ENCODE results near the gene AKIRIN2.
A peak's percentile ranks its signal among the peaks of the same experiment; 100 is the strongest.
"Not testable (repeated sequence)": the region's sequence is repeated elsewhere in the genome, so short reads cannot be mapped to it uniquely, and the experiment has no call there.

The AKIRIN2 gene

DNA sequence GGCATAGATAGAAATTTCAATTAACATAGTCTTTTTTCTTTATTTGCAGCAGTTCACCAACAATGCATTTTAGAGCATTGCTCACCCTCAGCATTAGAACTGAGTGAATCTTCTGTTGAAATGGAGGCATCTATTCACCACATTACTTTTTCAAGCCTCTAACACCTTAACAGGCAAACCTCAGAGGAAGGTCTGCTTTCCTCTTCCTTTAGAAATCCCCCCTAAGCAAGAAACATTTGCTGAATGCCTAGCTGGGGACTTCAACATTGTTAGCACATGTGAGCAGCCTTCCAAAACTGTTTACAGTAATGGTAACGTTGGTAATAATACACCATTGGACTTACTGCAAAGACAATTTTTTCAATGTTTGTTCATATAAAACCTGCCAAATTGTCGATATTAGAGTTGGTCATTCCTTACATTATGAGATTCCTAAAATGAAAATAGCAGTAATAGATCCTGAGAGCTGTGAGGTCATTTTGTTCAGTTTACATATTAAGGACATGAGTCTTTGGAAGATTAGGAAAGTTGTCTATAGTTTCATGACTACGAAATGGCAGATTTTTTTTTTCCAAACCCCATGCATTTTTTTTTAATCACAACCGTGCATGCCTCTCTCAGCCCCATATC, 20.6 kb upstream of the AKIRIN2 start:
- H3K4me3 ChIP-seq (ENCODE audit: low read length), result no peak overlapping the region
- DNase-seq (ENCODE audit: low read depth, low spot score), result no peak

DNA sequence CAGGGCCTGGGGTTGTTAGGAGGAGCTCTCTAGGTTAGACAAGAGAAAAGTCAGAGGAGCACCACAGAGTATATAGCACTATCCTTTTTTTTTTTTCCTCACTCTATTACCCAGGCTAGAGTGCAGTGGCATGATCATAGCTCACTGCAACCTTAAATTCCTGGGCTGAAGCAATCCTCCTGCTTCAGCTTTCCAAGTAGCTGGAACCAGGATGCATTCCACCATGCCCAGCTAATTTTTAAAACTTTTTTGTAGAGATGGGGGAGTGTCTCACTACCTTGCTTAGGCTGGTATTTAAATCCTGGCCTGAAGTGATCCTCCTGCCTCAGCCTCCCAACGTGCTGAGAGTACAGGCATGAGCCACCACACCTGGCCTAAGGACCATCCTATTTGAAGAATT, 19.3 kb upstream of the AKIRIN2 start:
- no peak for DNase-seq (ENCODE audit: low read depth, low spot score)
- H3K4me3 ChIP-seq (ENCODE audit: low read length), result no peak overlapping the region

DNA sequence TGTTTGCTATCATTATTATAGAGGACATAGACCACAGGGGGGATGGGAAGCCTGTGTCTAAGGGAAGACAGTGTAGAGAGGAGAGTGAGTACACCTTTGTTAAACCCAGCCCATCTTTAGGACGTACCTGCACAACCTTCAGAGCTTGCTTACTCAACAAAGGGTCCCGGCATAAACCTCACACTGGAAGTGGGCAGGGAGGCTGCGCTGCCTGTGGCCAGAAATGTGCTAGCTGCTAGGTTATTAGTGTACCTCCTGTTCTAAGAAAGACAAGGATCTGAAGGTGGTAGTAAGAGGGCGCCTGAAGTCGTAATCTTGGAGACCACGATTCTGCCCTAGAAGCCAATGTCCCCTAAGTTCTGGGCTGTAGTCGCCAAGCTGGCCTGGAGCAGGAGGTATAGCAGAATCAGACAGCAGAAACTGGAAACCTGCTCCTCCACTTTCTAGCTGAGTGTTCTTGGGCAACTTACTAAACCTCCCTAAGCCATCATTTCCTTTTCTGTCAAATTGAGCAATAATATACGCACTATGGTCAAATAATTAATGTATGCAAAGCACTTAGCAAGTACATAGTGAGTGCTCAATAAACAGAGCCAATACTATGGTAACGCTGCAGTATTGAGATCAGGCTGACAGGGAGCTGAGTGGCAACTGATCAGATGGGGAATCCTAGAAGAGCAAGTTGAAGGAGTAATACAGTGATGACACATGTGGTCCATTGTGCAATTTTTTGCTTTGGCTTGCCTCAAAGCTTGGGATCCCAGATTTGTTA, 16.8 kb upstream of the AKIRIN2 start:
- no peak for DNase-seq (ENCODE audit: low read depth, low spot score)

DNA sequence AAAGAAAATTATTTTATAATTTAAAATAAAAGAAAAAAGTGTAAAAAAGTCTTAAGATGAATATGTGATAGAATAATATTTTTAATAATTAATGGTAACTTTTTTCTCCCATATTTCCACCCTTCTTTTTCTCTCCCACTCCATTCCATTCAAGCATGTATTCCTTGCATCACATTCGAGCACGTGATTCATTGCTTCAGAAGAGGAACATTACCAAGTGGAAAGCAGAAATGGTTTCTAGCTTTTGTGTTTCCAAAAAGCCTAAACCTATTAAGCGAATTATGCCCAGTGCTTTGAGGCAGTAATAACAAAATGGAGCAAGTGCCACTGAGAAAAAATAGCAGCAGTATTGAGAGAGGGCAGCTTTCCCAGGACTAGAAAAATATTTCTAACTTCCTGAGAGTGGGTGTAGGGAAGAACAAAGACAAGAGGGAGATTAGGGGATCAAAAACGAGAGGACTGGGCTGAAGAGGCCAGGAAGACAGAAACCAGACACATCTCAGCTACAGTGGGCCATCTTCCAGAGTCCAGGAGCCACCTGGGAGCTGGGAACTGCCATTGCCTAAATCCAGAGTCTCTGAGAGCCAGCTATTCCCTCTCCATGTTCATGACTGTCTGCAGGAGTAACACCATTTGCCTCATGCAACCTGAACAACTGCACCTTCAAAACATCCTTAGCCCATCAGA, 15.0 kb upstream of the AKIRIN2 start:
- no peak overlapping the region for H3K4me3 ChIP-seq (ENCODE audit: low read length)
- no peak for DNase-seq (ENCODE audit: low read depth, low spot score)

More for the DNA sequence above, 16.8 kb upstream of the AKIRIN2 start:
- no peak overlapping the region for H3K4me3 ChIP-seq (ENCODE audit: low read length)

DNA sequence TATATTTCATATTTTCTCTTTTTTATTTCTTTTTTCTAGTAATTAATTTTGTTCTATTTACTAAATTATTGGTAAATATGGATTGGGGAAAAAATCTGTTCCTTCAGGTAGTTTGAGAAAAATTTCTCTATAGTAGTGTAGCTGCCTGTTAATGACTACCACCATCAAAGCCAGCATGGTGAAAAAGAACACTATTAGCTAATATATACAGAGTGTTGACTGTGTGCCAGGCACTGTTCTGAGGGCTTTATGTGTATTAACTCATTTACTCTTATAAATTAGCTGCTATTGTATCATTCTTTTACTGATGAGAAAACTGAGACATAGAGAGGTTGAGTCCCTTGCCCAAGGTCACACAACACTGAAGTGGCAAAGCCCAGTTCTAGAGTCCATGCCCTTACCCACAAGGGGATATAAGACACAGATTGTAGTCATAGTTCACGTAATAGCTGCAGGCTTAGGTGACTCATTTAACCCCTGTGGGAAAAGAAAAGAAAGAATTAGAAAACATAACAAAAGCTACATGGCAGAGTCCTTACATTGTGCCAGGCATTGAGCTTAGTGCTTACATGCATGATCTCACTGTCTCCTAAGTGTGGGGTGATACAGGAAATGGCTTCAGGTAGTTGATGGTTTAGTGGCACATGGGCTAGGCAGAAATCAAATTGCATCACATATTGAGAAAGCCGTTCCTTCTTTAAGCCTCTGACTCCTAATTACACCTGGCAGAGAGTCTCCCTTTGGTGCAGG, 12.2 kb upstream of the AKIRIN2 start:
- DNase-seq (ENCODE audit: low read depth, low spot score), result no peak

DNA sequence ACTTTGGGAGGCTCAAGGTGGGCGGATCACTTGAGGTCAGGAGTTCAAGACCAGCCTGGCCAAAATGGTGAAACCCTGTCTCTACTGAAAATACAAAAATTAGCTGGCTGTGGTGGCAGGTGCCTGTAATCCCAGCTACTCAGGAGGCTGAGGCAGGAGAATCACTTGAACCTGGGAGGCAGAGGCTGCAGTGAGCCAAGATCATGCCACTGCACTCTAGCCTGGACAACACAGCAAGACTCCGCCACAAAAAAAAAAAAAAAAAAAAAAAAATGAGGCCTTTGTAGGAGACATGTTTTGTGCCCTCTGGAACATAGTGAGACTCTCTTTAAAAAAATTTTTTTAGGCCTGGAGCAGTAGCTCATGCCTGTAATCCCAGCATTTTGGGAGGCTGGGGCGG, 10.7 kb upstream of the AKIRIN2 start:
- not testable (repeated sequence) for H3K4me3 ChIP-seq (ENCODE audit: low read length); DNase-seq (ENCODE audit: low read depth, low spot score)

More for the DNA sequence above, 12.2 kb upstream of the AKIRIN2 start:
- H3K4me3 ChIP-seq (ENCODE audit: low read length), result no peak overlapping the region

DNA sequence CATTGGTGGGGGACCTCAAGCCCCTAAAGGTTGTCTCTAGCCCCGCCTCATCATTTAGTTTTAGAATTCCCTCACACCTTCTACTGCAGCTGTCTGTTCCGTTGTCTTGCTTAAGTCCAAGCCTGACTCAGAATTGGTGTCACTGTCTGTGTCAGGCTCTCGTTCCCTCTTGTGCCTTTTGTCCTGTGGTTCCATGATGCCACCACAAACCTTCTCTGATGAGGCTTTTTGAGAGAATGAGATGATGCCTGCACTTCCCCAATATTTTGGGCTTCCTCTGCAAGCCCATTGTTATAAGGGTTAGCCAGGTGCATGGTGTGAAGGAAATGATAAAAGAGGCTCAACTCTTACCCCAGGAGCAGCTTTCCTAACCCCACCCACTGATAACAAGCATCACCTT, 8.1 kb upstream of the AKIRIN2 start:
- H3K4me3 ChIP-seq (ENCODE audit: low read length), result no peak overlapping the region
- no peak for DNase-seq (ENCODE audit: low read depth, low spot score)

DNA sequence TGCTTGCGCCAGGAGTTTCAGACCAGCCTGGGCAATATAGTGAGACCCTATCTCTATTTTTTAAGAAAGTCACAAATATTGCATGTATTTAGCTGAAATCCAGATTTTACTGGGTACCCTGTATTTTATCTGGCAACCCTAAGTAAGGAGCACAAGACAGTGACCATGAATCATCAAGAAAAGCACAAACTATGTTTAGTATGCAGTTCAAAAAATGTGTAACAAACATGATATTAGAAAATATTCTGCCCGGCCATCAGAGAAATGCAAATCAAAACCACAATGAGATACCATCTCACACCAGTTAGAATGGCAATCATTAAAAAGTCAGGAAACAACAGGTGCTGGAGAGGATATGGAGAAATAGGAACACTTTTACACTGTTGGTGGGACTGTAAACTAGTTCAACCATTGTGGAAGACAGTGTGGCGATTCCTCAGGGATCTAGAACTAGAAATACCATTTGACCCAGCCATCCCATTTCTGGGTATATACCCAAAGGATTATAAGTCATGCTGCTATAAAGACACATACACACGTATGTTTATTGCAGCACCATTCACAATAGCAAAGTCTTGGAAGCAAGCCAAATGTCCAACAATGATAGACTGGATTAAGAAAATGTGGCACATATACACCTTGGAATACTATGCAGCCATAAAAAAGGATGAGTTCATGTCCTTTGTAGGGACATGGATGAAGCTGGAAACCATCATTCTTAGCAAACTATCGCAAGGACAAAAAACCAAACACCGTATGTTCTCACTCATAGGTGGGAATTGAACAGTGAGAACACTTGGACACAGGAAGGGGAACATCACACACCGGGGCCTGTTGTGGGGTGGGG, 6.8 kb upstream of the AKIRIN2 start:
- not testable (repeated sequence) for H3K4me3 ChIP-seq (ENCODE audit: low read length); DNase-seq (ENCODE audit: low read depth, low spot score)

DNA sequence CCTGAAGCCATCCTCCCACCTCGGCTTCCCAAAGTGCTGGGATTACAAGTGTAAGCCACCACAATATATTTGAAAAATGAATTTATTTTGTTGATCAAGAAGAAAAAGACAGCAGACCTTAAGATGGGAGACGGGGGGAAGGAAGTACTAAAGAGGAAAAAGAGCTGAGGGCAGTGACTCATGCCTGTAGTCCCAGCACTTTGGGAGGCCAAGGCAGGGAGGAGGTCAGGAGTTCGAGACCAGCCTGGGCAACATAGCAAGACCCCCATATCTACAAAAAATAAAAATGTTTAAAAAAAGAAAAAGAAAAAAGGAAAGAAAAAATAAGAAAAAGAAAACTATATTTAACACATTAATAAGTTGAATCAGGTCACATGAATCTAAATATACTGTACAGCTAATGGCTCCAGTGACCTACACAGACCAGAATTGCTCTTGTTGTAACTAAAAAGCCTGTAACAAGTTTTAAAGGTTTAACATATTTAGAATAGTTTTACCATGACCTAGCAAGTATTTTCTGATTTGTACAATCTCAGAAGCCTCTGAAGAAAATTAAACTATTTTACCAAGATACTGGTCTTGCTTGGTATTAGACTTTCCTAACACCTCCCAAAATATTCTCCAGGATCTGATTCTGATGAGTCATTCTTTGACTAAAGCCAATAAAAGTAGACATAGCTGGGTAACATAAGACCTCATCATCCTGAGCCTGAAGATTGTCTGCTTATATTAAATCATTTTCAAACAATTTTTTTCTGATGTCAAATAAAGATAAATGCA, 4.3 kb upstream of the AKIRIN2 start:
- H3K4me3 ChIP-seq (ENCODE audit: low read length), result no peak overlapping the region
- DNase-seq (ENCODE audit: low read depth, low spot score), result no peak

DNA sequence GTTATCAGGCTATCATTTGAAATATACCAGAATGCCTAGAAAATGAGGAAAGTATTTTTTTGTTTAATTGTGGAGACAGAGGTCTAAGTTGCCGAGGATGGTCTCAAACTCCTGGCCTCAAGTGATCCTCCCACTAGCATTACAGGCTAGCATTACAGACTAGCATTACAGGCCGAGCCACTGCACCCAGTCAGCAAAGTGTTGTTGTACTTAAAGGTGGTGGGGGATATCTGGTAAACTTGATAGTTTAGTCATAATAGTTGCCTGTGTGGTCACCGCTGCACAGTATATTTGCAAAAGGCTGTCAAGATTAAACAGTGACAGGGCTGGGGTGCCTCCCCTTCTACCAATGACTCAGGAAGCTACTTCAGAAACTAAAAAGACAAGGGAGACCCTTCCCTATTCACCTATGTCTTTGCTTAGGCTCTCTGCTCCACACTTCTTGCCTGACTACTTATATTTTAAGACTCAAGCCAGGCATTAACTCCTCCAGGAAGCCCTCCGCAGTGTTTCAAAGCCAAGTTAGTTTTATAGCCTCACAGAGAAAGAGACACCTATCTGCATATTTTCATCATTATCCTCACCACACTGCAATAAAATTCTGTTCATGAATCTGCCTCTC, 3.1 kb upstream of the AKIRIN2 start:
- no peak overlapping the region for H3K4me3 ChIP-seq (ENCODE audit: low read length)
- DNase-seq (ENCODE audit: low read depth, low spot score), result no peak

DNA sequence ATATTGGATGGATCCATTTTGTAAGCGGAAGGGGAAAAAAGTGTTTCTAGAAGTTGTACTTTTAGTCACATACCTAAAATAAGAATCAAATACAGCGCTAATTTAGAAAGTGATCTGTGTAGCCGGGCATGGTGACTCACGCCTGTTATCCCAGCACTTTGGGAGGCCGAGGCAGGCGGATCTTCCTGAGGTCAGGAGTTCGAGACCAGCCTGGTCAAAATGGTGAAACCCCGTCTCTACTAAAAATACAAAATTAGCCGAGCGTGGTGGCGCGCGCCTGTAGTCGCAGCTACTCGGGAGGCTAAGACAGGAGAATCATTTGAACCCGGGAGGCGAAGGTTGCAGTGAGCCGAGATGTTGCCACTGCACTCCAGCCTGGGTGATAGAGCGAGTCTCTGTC, 1.0 kb upstream of the AKIRIN2 start:
- DNase-seq (ENCODE audit: low read depth, low spot score), result not testable (repeated sequence)
- peak overlapping the region; percentile 91; the same call in 1 of the 2 replicates for H3K4me3 ChIP-seq (ENCODE audit: low read length)

DNA sequence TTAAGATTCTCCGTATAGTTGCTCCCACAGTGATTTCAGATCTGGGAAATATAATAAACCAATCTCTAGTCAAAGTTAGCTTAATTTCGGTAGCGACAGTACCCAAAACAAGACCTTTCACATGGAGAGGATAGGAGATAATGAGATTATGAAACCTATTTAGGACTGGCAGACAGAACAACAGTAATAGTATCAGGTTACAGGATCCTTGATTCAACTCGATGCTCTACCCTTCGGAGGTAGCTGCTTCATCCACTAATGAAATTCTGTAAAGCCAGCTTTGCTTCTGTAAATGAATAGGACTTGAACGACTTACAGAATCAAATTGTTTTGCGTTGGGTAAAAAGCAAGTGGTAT, 534 bp upstream of the AKIRIN2 start:
- peak overlapping the region; percentile 91 for H3K4me3 ChIP-seq (ENCODE audit: low read length)
- DNase-seq (ENCODE audit: low read depth, low spot score), result no peak

DNA sequence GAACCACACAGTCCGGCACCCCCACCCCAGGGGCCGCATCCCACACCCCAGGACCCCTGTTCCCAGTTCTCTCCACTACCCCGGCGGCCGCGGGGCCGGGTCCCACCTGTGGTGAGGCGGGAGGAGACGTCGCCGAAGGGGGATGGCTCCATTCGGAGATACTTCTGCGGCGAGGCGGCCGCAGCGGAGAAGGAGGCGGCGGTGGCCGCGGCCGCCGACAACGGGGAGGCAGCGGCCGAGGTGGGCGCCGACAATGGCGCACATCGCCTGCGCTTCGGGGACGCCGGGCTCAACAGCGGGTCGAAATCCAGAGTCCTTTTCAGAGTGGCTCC, 723 bp downstream of the AKIRIN2 start:
- DNase-seq (ENCODE audit: low read depth, low spot score), result no peak
- peak overlapping the region; percentile 91 for H3K4me3 ChIP-seq (ENCODE audit: low read length)

DNA sequence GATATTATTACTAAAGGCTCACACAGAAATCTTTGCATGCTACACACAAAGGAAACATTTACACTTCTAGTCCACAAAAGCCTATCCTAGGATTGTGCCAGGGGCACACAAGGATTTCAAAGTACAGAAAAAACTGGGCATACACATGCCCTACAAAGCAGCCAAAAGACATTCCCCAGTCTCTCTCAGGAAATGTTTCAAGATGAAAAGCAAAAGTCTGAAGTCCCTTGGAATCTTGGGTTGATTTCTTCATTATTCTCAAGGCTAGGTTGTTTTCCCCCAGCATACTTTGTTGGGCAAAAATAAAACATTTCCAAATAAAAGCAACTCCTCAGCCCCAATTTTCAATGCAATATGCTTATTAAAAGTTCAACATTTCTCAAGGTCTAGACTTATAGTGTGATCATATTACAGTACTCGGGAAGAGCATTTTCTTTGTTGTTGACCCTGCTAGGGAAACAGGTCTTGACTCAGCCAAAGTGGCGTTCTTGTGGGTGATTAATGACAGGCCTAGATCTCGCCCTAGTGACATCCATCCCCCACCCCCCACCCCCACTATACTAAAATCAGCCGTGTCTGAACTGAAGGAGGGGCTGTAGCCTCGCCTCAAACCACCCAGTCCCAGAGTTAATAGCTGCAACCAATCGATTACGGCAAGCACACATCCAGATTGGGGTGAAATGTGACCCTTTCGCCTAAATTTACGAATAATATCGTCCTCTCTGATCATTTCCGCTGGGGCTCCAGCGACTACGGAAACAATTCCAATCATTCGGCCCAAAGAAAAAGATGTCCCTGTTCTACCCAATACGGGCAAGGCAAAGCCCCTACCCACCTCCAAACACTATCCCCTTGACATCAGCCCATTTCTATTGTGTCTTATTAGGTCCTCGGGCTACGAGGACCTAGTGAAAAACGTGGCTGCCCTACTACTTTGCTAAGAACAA, 1.4 kb downstream of the AKIRIN2 start:
- peak overlapping the region; percentile 91 for H3K4me3 ChIP-seq (ENCODE audit: low read length)
- no peak for DNase-seq (ENCODE audit: low read depth, low spot score)

DNA sequence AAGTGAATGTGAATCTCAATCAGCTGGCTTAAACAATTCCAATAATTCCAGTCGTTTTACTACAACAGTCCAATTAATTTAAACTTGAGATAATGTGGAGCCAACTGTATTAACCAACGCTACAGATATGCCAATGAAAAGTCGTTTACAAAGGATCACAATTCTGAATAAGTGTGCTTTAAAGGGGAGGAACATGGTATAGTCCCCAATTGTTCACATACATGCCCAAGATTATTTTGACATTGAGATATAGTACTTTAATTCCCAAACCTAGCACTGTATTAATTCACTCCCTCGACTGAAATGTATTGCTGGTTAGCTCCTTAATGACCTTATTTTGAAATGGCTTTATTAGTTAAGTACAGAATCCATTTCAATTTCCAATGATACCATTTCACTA, 2.5 kb downstream of the AKIRIN2 start:
- DNase-seq (ENCODE audit: low read depth, low spot score), result no peak
- H3K4me3 ChIP-seq (ENCODE audit: low read length), result no peak overlapping the region

DNA sequence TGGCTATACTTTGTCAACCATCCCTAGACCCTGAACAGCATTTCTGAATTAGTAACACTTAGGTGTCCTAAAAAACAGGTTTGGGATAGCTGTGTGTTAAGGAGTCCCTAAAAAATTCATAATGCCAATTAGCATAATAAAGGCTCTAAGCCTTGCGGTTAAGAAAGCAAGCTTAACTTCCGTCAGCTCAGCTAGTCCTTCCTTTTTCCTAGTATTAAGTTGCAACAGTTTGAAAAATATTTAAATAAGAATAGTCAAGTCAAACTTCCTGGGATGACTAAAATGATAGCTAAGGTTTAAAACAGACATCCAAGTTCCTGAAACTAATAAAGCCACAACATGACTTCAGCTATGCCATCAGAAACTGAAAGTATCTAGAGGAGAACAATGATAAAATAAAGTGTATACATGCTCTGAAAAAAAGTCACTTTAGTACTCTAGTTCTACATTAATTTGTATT, 3.5 kb downstream of the AKIRIN2 start:
- DNase-seq (ENCODE audit: low read depth, low spot score), result no peak
- no peak overlapping the region for H3K4me3 ChIP-seq (ENCODE audit: low read length)
